COLO668 (cell line): ENCODE data around the gene REEP6.
A peak's percentile ranks its signal among the peaks of the same experiment; 100 is the strongest.

Experiments
- DNase-seq: peaks from one replicate; lab custom pipeline; 2025; ENCODE audit not compliant: unreplicated experiment; lab: John Stamatoyannopoulos, UW

Gene REEP6

DNA sequence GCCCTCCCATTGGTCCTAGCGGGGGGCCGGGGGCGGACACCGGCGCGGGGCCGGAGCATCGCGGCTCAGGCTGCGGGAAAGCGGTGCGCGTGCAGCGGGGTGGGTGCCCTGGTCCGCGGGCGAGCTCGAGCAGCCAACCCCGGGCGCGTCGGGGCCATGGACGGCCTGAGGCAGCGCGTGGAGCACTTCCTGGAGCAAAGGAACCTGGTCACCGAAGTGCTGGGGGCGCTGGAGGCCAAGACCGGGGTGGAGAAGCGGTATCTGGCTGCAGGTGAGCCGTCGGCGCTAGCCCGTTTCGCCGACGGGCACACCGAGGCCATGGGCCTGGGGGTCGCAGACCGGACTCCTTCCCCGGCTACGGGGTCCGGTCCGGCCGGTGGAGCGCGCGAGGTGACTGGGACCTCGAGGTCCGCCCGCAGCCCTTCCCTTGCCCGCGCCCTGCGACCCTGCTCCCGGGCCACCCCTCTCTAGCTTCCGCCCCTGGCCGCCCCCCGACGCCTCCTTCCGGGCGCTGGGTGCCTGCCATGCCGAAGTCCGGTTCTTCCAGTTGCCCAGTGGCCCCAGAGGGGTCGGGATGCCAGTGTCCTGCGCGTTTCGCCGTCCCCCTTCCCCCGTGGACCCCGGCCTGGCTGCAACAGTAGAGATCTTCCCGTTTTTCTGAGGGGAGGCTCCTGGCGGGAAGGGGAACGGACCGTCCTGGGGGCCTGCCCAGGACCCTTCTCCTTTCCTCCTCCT is at the start of gene REEP6:
TSS of gene REEP6 (plus strand) at position 68 of the 735 bp plus-strand sequence. CDS start at position 157, 89 bp downstream.
- no peak for DNase-seq

- no peak for DNase-seq
Measured at GRCh38 chr19:1441677-1442438, 49.1 kb upstream of the REEP6 start.

DNA sequence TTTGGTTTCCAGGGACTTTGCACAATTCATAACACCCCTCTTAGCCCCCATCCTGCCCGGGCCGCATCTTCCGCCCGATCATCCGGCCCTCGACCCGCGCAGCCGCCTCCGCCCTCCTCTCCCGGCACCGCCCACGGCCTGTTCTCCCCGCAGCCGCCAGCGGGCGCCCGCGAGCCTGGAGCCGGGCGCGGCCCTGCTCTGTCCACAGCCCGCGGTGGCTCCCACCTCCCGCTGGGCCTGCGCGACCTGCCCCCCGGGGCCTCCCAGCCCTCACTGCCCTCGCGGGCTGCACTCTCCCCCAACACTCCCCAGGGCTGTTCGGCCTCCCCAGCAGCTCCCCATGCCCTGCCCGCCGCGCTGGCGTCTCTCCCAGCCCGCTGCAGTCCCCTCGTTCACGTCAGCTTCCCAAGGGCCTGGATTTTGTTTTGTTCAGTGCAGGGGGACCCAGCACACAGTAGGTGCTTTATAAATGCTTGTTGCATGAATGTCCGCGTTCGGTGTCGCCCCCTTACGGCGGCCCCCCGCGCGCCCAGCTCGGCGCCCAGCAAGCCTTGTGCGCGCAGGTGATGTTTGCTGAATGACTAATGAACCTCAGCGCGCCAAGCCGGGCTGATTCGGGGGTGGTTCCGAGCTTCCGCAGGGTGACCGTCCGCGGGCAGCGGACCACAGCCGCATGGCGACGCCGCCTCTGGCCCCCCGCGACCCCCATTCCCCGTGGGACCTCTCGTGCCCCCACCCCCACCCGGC is 45.6 kb upstream of the REEP6 start:
- DNase-seq = peak; percentile 77

- peak; percentile 36 for DNase-seq
Measured at GRCh38 chr19:1445932-1446712, 44.9 kb upstream of the REEP6 start.

GRCh38 chr19:1446713-1447481 is 44.1 kb upstream of the REEP6 start:
- DNase-seq = no peak

- no peak for DNase-seq
Measured at GRCh38 chr19:1447504-1447903, 43.5 kb upstream of the REEP6 start.

GRCh38 chr19:1447944-1448343 is 43.0 kb upstream of the REEP6 start:
- DNase-seq = no peak

DNA sequence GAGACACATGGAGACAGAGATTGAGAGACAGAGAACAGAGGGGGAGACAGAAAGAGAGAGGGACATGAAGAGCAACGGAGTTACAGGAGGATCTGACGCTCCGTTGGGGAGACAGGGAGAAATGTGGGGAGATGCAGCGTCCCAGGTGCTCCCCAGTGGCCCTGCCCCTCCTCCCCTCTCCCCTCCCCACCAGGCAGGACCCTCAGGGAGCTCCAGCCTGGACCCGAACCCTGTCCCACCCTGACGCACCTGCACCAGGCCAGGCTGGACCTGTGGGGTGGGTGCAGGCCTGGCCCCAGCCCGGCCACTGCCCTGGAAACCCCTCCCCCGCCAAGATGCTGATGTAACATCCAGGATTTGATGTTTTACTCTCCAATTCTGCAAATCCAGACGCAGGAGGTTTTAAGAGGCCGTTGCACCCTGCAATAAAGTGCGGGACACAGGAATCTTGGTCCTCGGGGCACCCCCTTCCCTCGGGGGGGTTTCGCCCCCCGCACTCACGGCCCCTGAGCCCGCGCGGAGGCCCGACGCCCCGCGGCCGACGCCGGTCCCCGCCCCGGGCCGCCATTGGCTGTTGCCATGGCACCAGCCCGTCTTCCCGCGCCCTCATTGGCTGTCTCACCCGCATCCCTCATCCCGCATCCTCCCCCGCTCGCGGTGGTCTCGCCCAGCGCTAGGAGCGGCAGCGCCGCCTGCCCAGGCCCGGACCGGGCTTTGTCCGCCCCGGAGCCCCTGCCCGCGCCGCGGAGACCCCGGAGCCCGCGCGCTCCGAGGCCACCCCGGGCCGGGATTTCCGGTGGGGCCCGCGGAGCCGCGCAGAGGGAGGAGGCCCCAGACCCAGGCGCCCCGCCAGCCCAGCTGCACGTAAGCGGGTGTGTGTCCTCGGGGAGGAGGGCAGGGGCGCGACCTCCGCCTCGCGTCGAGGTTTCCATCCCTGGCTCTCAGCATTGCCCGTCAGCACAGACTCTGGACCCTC is 41.2 kb upstream of the REEP6 start, which contains the start of gene APC2:
TSS of gene APC2 (plus strand) at position 655 of the 976 bp plus-strand sequence. CDS start 2,881 bp downstream, outside the sequence.
- peak; percentile 27 for DNase-seq

DNA sequence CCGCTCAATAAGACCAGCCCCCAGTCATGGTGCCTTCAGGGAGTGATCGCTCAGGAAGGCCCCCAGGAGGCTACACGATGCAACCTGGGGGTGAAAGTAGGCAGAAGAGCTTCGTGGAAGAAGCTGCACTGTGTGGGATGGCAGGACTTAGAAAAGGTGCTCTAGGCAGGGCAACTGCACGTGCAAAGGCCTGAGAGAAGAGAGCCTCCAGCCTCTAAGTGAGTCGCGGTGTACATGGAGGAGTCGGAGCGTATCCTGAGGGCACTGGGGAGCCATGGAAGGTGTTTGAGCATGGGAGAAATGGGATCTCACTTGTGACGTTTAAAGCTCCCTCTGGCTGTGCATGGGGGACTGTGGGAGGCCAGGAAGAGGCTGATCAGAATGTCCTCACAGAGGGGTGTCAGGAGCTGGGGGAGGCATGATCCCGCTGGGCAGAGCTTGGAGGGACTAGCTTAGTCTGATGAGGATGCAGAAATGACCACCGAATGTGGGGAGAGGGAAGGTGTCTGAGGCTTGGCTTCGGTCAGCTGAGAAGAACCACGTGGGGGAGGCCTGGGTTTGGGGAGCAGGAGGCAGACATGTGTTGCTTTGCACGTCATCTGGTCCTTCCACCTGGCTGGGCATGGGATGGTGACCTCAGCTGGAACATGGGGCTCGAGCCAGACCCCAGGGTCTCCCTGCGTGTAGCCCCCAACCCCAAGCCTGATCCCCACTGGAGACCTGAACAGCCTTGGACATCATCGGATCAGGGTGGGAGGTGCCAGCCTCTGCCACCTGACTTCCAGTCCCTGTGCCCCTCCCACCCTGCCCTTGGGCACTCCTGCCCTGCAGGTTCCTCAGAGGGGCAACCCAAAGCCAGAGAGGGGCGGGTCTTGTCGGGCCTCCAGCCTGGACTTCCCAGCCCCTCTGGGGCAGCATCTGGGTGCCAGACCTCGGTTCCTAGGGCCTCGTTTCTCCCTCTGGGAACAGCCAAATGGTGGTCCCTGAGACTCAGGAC is 39.9 kb upstream of the REEP6 start:
- DNase-seq = no peak

- DNase-seq = no peak
Measured at GRCh38 chr19:1451916-1452801, 38.8 kb upstream of the REEP6 start.

GRCh38 chr19:1452802-1453524 is 38.0 kb upstream of the REEP6 start:
- peak; percentile 10 for DNase-seq

GRCh38 chr19:1453525-1454364 is 37.2 kb upstream of the REEP6 start:
- DNase-seq = peak; percentile 35

- DNase-seq = peak; percentile 49
Measured at GRCh38 chr19:1455002-1455335, 36.0 kb upstream of the REEP6 start.

GRCh38 chr19:1455336-1456120 is 35.5 kb upstream of the REEP6 start:
- peak; percentile 79 for DNase-seq
